Measurements from ENCODE around the gene FCRL1.

Gene FCRL1

GRCh38 chr1:157829210-157829609, 9.3 kb upstream of the FCRL1 start:
- Histone ChIP-seq H3K4me2 (ENCODE audit: low read depth, low read length, poor library complexity, severe bottlenecking) (no peak overlapping the region), H3K4me3 (ENCODE audit: low read length, poor library complexity, severe bottlenecking) (no peak overlapping the region), H3K27me3 (ENCODE audit: insufficient read depth, low read length, poor library complexity, severe bottlenecking) (no peaks in the 10 kb centered on the region), H3K9ac (ENCODE audit: low read depth, low read length, poor library complexity, severe bottlenecking) (no peak overlapping the region), H3K4me1 (ENCODE audit: insufficient read depth, low read length, poor library complexity, severe bottlenecking) (no peaks in the 10 kb centered on the region), H2AFZ (ENCODE audit: low read length) (no peak overlapping the region), H3F3A (ENCODE audit: low read depth) (no peaks in the 10 kb centered on the region), H3K9me2 (replicated peaks; ENCODE audit: low read depth, low read length) (no peaks in the 10 kb centered on the region), H3K79me2 (ENCODE audit: insufficient read depth, low read length) (no peaks in the 10 kb centered on the region), H4K20me1 (ENCODE audit: insufficient read depth, low read length, poor library complexity, severe bottlenecking) (no peaks in the 10 kb centered on the region), H3K9me3 (ENCODE audit: insufficient read depth, low read depth, low read length) (no peaks in the 10 kb centered on the region), H3K36me3 (ENCODE audit: insufficient read depth, low read length) (no peaks in the 10 kb centered on the region)
- no peak for TF ChIP-seq EZH2phosphoT487 (IDR thresholded peaks at IDR 0.05; ENCODE audit: borderline replicate concordance)
- TF ChIP-seq CTCF (conservative IDR thresholded peaks at IDR 0.05; ENCODE audit: low read length), result no peak

GRCh38 chr1:157820299-157820698, 379 bp upstream of the FCRL1 start:
- Histone ChIP-seq H3F3A (ENCODE audit: low read depth) (no peaks in the 10 kb centered on the region), H3K4me2 (ENCODE audit: low read depth, low read length, poor library complexity, severe bottlenecking) (no peak overlapping the region), H4K20me1 (ENCODE audit: insufficient read depth, low read length, poor library complexity, severe bottlenecking) (no peaks in the 10 kb centered on the region), H2AFZ (ENCODE audit: low read length) (no peak overlapping the region), H3K27me3 (ENCODE audit: insufficient read depth, low read length, poor library complexity, severe bottlenecking) (no peaks in the 10 kb centered on the region), H3K36me3 (ENCODE audit: insufficient read depth, low read length) (no peaks in the 10 kb centered on the region), H3K79me2 (ENCODE audit: insufficient read depth, low read length) (no peaks in the 10 kb centered on the region), H3K4me3 (ENCODE audit: low read length, poor library complexity, severe bottlenecking) (no peak overlapping the region), H3K4me1 (ENCODE audit: insufficient read depth, low read length, poor library complexity, severe bottlenecking) (no peaks in the 10 kb centered on the region), H3K9ac (ENCODE audit: low read depth, low read length, poor library complexity, severe bottlenecking) (no peak overlapping the region), H3K9me3 (ENCODE audit: insufficient read depth, low read depth, low read length) (no peaks in the 10 kb centered on the region), H3K9me2 (replicated peaks; ENCODE audit: low read depth, low read length) (no peaks in the 10 kb centered on the region)
- TF ChIP-seq EZH2phosphoT487 (IDR thresholded peaks at IDR 0.05; ENCODE audit: borderline replicate concordance) (no peak), CTCF (conservative IDR thresholded peaks at IDR 0.05; ENCODE audit: low read length) (no peak)

- Histone ChIP-seq H3K4me2 (ENCODE audit: low read depth, low read length, poor library complexity, severe bottlenecking) (no peak overlapping the region), H3K9ac (ENCODE audit: low read depth, low read length, poor library complexity, severe bottlenecking) (no peak overlapping the region), H3K79me2 (ENCODE audit: insufficient read depth, low read length) (no peaks in the 10 kb centered on the region), H3K4me3 (ENCODE audit: low read length, poor library complexity, severe bottlenecking) (no peak overlapping the region), H4K20me1 (ENCODE audit: insufficient read depth, low read length, poor library complexity, severe bottlenecking) (no peaks in the 10 kb centered on the region), H3K9me3 (ENCODE audit: insufficient read depth, low read depth, low read length) (no peaks in the 10 kb centered on the region), H3K9me2 (replicated peaks; ENCODE audit: low read depth, low read length) (no peaks in the 10 kb centered on the region), H3F3A (ENCODE audit: low read depth) (no peaks in the 10 kb centered on the region), H3K27me3 (ENCODE audit: insufficient read depth, low read length, poor library complexity, severe bottlenecking) (no peaks in the 10 kb centered on the region), H3K36me3 (ENCODE audit: insufficient read depth, low read length) (no peaks in the 10 kb centered on the region), H3K4me1 (ENCODE audit: insufficient read depth, low read length, poor library complexity, severe bottlenecking) (no peaks in the 10 kb centered on the region), H2AFZ (ENCODE audit: low read length) (no peak overlapping the region)
- no peak for TF ChIP-seq CTCF (conservative IDR thresholded peaks at IDR 0.05; ENCODE audit: low read length)
- TF ChIP-seq EZH2phosphoT487 (IDR thresholded peaks at IDR 0.05; ENCODE audit: borderline replicate concordance), result no peak
These were observed 705 bp downstream of the FCRL1 start for GRCh38 chr1:157819215-157819614.
